CD1c-positive myeloid dendritic cell (primary cell): ENCODE measurements around the gene RAB30.
A peak's percentile ranks its signal among the peaks of the same experiment; 100 is the strongest.

Experiments
- DNase-seq: peaks from one replicate; pipeline ENCODE4 v3.0.0-alpha.2; 2016; ENCODE audit errors: extremely low spot score

Gene RAB30

DNA sequence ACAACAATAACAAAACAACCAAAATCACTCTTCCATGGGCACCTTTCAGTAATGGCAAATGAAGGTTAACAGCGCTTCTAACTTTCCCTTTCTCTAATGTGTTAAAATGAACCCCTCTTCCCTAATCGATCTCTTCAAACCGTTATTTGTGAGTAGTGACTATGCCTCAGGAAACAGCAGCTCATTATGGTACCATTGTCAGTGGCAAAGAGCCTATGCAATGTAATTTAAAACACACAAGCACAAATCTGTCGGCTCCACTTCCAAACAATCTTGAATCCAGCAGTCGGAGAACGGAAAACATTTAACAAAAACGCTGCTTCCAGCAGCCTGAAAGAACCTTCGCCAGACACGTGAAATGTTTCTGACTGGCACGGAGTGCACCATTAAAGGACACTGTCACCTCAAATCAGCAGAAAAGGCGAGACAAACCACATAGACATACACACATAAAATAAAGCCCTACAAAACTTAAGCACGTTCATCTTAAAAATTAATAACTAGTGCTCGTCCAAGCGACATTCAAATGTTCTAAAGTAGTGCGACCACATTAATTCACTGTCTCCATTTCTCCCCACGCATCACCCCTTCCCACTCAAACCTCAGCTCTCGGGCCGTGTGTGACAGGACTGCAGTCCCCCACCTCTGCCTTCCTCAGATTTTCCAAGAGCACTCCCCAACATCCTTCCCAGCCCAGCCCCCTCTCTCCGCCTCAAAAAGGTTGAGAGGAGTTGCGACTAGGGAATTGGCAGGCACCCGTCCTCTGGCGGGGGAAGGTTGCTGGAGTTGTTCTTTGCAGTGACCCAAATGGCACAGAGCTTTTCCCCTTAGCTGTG lies 748 bp downstream of the RAB30 start:
- DNase-seq = peak; percentile 38

DNA sequence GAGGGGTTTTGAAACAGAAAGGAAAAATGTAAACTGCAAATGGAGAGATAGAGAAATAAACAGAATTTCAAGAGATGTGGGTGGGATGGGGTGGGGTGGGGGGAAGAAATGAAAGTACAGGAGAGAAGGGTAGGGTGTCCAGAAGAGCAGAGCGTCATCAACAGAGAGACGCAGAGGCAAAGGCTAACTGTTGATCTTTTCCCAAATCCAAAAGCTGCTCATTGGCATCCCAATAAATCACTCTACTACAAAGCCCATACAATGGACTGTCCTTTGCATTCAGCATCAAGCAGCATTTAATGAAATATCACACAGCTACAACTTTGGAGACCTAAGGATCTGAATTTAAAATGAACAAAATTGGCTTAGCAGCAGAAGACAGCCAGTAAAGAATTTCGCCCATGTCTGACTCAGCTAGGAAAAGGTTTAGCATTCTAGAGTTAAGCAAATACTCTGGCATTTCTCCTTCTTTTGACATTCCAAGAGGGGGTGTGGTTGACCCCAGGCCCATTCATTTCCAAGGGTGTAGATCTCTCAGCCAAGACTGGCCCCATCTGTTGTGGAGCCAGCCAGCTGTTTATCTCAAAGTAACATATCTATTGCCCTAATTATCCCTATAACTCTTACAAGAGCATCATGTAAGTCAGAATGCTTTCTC lies 1.5 kb downstream of the RAB30 start:
- no peak for DNase-seq

DNA sequence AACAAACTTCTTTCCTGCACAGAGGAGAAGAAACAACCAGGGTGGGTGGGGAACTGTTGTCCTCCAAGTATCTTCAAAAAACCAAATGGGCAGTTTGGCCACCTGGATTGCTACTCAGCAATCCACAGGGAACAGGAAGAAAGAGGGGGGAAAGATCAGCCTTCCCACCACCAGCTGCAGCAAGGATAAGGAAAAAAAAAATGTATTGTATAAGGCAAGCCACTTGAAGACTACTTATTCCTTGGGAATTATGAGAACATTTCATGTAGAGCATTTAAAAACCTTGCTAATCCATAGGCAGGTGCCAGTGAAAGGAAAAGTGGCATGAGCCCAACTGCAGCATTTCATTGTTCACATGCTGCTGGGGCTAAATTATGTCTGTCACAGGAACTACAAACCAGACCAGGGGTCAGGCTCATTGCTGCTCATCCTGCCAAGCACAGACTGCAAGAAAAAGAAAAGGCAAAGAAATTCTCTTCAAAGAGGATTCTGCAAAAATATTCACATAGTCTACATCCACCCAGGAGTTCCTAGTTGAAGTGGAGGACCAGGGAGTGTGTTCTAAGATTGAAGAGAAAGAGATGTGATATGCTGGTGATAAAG lies 2.2 kb downstream of the RAB30 start:
- DNase-seq = no peak

DNA sequence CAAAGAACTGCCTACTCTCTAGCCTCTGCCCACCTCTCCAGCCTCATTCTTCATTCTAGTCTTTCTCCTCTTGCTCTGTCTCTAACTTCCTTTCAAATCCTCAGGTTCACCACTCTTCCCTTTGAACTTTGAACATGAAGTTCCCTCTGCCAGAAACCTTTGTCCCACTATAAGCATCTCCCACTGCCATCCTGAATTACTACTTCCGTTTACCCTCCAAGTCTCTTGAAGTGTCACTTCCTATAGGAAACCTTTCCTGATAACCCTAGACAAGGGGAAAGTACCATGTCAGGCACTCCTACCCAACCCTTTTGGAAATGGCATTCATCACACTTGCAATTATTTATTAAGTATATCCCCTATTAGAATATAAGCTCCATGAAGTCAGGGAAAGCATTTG lies 3.1 kb downstream of the RAB30 start:
- no peak for DNase-seq

DNA sequence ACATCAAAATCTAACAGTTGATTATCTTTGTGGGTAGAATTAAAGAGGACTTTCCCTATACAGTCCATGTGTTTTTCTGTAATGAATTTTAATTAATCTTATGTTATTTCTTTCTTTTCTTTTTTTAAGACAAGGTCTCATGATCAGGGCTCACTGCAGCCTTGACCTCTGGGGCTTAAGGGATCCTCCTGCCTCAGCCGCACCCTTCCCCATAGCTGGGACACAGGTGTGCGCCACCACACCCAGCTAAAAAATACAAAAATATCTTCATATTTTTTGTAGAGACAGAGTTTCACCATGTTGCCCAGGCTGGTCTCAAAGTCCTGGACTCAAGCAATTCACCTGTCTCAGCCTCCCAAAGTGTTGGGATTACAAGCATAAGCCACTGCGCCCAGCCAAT lies 7.7 kb downstream of the RAB30 start:
- DNase-seq = no peak

DNA sequence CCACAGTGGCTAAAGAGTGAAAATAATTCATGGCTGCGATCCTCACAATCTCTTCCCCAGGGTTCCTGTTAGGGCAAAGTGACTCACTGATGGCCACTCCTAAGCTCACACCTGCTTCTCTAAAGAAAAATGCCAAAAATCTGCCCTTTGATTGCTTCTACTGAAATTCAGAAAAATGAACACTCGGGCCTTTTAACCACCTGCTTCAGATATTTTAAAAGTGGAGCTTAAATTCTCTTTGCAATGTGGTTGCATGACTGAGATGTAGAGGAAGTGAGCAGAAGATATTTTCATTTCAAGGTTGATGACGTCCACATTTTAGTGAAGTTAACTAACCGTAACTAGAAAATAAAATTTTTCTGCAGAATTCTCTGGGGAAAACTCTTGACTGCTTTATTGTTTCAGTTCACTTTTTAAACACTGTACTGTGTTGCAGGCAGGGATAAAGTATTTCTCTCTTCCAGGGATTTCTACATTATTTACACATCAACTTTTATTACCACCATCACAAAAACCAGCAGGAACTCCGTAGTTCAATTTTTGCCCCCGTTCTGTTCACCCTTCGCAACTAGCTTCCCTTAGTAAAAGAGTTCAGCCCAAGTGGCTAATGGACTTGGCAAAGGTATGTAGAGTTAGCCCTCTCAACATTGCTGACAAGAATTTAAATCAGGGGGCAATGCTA lies 8.5 kb downstream of the RAB30 start:
- peak; percentile 89 for DNase-seq

DNA sequence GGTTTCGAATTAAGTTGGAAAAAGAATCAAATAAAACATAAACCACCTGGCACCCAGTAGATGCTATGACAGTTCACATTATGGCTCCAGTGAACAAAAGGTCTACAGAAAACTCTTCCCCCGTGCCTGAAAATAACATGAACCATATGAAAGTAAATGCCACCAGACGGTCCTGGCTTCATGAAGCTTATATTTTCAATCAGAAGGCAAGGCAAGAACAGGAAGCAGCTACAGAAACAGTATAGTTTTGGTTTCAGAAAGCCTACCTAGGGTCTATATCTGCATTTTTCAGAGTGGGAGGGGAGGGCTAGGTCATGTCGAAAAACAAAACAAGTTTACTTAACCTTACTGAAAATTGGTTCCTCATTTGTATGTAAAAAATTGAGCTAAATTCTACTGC lies 9.8 kb downstream of the RAB30 start:
- DNase-seq = peak; percentile 85

DNA sequence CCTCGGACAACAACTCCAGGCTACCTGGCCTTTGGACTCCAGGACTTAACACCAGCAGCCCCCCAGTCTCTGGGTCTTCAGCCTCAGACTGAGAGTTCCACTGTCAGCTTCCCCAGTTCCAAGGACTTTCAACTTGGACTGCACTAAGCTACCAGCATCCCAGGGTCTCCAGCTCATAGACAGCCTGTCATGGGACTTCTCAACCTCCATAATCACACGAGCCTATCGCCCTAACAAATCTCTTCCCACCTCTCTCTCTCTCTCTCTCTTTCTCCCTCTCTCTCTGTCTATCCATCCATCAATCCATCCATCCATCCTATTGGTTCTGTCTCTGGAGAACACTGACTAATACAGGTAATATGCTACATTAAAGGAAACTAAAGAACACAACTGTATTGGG lies 10.7 kb downstream of the RAB30 start:
- no peak for DNase-seq

DNA sequence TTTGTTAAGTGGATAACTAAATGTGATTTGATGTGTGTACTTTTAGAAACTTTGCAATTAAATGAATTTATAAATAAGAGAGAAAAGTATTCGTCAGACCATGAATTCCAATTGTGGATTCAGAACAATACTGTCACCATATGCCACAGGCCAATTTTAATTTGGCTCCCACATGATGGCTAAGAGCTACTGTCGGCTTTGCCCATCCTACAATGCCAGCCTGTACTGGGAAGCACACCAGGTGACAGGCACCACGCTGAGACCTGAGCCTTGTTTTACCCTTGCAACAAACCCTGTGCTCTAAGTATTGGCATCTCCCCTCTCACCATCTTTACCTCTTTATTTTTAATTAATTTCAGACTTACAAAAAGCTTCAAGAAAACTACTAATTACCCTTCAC lies 14.0 kb downstream of the RAB30 start:
- no peak for DNase-seq

DNA sequence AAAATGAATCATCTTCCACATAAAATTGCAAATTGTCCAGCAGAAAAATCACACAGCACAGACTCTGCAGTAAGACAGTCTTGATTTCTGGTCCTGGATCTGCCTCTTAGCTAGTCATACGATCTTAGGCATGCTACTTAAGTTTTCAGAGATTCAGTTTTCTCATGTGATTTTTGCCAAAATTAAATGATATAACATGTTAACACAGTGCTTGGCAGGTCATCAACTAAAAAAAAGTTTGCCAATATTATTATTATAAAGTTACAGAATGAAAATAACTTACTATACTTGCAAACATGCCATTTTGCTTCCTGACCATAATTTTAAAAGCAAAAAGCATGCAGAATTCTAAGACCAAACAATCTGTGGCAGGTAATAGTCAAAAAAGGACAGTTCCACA lies 15.1 kb downstream of the RAB30 start:
- DNase-seq = no peak

DNA sequence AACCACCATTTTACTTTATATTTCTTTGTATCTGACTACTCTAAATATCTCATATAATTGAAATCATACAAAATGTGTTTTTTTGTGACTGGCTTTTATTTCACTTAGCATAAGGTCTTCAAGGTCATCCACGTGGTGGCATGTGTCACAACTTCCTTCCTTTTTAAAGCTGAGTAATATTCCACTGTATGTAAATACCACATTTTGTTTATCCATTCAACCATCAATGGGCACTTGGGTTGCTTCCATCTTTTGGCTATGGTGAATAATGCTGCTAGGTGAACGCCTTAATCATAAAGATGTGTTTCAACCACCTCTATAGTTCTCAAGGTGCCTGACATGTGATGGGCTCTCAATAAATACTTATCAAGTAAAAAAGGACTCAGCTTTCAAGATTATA lies 15.5 kb downstream of the RAB30 start:
- DNase-seq = peak; percentile 31

DNA sequence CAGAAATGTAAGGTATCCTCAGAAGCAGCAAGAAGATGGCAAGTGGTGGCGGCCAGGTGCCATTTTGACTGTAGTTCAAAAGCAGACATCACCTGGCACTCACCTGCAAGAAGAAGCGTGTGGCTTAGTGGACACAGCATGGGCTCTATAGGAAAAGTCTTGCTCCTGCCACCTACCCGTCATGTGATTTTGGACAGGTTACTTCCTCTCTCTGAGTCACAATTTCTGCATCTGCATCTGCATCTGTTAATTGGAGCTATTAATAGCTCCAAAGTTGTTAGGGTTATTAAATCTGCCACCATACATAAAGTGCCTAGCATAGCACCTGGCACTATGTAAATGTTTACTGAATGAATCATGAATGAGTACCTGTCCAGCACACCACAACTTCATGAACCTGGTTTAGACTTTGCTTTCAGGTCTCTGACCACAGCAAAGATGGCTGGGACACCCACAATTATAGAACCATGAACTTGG lies 16.8 kb downstream of the RAB30 start:
- DNase-seq = no peak

DNA sequence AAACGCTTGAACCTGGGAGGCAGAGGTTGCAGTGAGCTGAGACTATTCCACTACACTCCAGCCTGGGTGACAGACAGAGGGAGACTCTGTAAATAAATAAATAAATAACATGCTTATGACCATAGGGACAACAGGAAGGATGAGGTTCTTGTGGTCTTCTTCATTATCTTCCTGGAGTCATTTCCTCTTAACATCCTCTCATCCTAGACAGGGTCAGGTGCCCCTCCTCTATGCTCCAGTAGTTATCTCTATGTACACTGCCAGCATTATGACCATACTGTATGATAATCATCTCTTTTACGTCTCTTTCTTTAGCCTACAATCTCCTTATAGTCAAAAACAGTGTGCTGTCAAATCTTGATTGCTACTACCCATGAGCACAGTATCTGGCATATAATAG lies 17.7 kb downstream of the RAB30 start:
- DNase-seq = no peak

DNA sequence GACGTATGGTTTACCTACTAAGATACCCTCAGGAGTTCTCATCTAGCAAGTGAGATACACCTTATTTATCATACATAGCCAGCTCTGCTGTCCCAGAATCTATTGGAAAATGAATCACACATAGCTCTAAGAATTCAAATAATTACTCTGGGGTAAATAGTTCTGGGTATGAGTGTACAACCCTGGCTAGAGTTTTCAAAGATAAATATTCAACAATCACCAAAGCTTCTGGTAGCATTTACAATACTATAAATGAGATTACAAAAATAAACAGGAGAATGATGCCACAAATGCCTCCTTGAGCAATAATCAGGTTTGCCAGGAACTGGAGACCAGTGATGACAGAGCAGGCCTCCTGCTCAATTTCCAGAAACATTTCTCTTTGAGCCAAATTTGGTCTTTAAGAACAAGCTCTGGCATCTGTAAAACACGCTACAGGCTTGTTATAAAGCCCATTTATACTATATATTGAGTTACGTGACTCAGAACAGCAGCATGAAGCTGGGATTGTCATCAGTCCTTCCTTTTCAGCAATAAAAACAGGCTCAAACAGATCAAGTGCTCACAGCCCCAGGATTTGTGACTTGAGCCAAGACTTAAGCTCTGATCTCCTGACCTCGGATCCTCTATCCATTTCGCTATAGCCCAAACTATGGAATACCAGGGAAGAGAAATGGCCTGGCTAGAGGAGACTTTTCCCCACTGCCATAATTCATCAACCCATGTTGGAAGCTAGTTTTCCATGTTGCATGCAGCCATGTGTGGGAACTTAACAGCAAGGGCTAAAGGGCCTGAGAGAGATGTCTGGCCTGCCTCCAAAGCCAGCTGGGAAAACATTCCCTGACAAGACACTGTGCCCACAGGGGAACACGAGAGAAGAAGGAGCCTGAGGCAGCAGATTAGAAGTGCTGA lies 19.7 kb downstream of the RAB30 start:
- DNase-seq = no peak

DNA sequence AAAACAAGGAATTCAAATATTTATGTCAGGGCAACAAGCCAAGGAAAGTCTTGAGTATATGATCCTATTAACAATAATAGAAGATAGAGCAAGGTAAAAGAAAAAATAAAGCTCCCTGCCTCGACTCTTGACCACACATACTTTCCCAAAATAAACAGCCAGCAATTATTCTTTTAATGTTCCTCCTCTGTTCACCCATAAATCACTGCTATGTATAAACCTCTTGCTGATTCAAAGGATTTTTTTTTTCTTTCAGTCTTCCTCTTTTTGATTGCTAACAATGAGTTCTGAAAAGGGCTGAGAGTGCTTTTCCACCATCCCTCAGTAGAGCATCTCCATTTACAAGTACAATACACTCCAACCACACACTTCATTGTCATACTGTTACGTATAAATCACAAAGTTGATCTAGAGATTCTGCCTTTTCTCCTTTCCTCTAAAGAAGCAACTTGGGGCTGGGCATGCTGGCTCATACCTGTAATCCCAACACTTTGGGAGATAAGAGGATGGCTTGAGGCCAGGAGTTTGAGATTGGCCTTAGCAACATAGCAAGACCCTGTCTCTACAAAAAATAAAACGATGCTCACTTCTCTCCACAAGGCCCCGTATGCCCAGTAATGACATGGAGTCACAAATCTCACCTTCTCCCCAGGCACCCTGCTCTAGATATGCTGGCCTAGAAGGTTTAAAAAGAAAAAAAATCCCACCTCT lies 24.0 kb downstream of the RAB30 start:
- DNase-seq = no peak

DNA sequence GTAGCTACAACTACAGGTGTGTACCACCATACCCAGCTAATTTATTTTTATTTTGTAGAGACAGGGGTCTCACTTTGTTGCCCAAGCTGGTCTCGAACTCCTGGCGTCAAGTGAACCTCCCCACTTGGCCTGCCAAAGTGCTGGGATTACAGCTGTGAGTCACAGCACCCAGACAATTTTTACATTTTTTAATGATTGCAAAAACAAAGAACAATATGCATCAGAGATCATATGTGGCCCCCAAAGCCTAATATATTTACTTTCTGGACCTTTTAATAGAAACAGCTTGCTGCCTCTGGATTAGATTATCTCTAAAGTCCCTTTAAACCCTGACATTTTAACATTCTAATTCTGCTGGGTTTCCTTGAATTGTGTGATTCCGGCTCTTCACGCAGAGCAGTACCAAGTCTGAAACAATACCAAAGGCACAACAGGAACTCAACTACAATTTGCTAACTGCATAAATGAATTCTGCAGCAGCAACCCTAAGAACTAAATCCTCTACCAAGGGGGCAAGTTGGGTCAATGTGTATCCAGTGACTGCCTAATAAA lies 25.0 kb downstream of the RAB30 start:
- no peak for DNase-seq

DNA sequence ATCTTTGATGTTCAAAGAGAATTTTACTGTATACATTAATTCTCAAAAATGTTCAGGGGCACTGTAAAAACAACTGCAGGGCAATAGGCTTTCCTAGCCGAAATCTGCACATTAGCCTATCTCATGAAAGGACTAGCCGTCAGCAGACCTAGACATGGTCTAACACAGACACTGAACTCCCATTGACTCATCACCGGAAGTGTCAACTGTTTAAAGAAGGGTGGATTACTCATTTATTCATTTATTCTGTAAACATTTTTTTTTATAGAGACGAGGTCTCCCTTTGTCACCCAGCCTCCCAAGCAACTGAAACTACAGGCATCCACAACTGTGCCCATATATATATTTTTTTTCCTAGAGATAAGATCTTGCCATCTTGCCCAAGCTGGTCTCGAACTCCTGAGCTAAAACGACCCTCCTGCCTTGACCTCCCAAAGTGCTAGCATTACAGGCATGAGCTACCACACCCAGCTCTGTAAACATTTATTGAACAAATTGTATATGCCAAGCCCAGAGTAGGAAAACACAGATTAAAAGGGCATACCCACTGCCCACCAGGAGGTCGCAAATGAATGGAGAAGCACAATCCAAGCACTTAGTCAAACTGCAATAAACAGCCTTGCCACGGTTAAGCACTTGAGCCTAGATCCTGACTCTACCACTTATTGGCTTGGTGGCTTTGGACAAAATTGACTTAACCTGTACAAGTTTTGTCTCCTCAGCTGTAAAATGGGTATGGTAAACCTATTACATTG lies 26.6 kb downstream of the RAB30 start:
- no peak for DNase-seq

DNA sequence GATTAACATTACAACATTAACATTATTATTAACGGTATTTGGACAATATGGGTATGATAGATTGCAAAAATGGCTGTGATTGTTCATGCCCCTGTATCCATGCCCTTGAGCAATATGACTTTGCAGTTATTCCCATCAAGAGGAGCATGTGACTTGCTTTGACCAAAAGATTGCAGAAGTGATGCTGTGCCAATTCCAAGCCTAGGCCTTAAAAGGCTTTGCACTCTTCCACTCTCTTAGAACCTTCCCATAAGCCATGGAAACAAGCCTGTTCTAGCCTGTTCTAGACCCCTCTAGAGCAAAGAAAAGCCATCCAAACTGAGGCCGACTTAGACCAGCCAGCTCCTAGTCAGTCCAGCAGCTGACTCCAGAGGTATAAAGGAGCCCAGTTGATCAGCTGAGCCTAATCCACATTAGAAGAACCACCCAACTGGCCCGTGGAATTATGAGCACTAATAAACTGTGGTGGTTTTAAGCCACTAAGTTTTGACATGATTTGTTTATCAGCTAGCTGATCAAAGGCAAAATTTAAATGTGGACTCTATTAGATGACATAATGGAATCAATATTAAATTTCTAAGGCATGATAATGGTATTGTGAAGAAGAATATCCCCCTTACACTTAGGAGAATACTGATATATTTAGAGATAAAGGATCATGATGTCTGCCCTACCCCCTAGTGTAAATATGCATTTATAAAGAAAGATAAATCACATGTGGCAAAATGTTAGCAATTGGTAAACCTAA lies 28.6 kb downstream of the RAB30 start:
- DNase-seq = no peak

DNA sequence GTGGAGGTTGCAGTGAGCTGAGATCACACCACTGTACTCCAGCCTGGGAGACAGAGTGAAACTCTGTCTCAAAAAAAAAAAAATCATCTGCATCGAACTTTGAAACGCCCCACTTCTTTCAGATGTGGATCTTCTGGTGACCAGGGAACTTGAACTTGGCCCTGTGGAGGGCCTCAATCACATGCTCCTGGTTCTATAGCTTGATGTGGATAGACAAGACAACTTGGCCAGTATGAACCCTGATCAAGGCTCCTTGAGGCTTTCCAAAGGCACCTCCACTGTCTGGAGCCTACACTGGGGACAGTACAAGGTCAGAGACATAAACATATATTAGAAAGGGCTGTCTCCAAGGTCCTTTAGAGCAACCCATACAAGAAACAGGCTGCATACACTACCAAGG lies 30.6 kb downstream of the RAB30 start:
- no peak for DNase-seq
